SK-N-SH (cell line): ENCODE results near the gene PHYH.

Source experiments
- CTCF ChIP-seq: fragments of 200-600 bp; sonication (generic); IDR thresholded peaks from 2 replicates; pipeline ENCODE4 v1.6.1; 2017; ENCODE audit warnings: antibody characterized with exemption, mild to moderate bottlenecking, moderate library complexity
- EP300 ChIP-seq, 2 experiments: IDR thresholded peaks; 2 replicates each; pipeline versions ENCODE4 v1.4.0 to v1.6.1; 2012; ENCODE audit warnings: borderline replicate concordance in 1 of 2, low read depth in 1 of 2, low read length in 1 of 2
- GABPA ChIP-seq: IDR thresholded peaks from 2 replicates; pipeline ENCODE4 v1.4.0; 2012; ENCODE audit warnings: low read depth, mild to moderate bottlenecking
- JUND ChIP-seq: IDR thresholded peaks from 2 replicates; pipeline ENCODE4 v1.4.0; 2012
- MAX ChIP-seq: IDR thresholded peaks from 2 replicates; pipeline ENCODE4 v1.4.0; 2012; ENCODE audit warnings: low read depth
- PBX3 ChIP-seq: IDR thresholded peaks from 2 replicates; pipeline ENCODE4; 2012
- POLR2AphosphoS5 ChIP-seq: IDR thresholded peaks from 2 replicates; pipeline ENCODE4 v1.6.1; 2012; ENCODE audit warnings: low read depth, low read length
- RAD21 ChIP-seq: IDR thresholded peaks from 2 replicates; pipeline ENCODE4 v1.6.1; 2012; ENCODE audit warnings: mild to moderate bottlenecking, low read length
- RFX5 ChIP-seq: IDR thresholded peaks from 2 replicates; pipeline ENCODE4 v1.6.1; 2012; ENCODE audit warnings: mild to moderate bottlenecking, improper control_type of control experiment, low read length
- SIN3A ChIP-seq: IDR thresholded peaks from 2 replicates; pipeline ENCODE4 v1.6.1; 2012; ENCODE audit warnings: low read depth, mild to moderate bottlenecking, low read length, moderate library complexity, borderline replicate concordance
- TEAD4 ChIP-seq: IDR thresholded peaks from 2 replicates; pipeline ENCODE4 v1.4.0; 2012; ENCODE audit warnings: mild to moderate bottlenecking, borderline replicate concordance; ENCODE audit not compliant: insufficient read depth
- YY1 ChIP-seq: IDR thresholded peaks from 2 replicates; pipeline ENCODE4 v1.4.0; 2012; ENCODE audit warnings: low read depth, mild to moderate bottlenecking
- TF ChIP-seq, protein P1 (sequence below): fragments of 150-350 bp; IDR thresholded peaks from 2 replicates; pipeline ENCODE4 v1.6.1; 2016; ENCODE audit warnings: mild to moderate bottlenecking, low read depth, low read length
- TF ChIP-seq, protein P2 (sequence below): fragments of 150-350 bp; IDR thresholded peaks from 2 replicates; pipeline ENCODE4 v1.6.1; 2017; ENCODE audit warnings: antibody characterized with exemption, low read length, low read depth, borderline replicate concordance

DNA sequence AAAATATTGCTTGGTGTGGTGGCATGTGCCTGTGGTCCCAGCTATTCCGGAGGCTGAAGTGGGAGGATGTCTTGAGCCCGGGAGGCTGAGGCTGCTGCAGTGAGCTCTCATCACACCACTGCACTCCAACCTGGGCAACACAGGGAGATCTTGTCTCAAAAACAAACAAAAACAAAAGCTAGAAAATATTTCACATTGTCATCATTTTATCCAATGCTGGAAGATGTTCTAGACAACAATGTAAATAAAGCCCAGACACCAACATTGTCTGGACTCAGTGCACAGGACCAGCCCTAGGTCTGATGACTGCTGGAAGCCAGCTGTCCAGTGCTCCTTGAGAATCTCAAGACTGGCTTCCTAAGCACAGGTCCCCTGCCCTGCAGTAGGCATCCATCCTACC is 34.7 kb upstream of the PHYH start:
- TF ChIP-seq CTCF, result no peak
- no peak for TF ChIP-seq EP300 (IDR thresholded peaks at IDR 0.05; ENCODE audit: borderline replicate concordance in 1 of 2, low read depth in 1 of 2, low read length in 1 of 2)
- TF ChIP-seq JUND, result no peak
- no peak for TF ChIP-seq YY1
- TF ChIP-seq SIN3A, result no peak
- no peak for TF ChIP-seq PBX3
- TF ChIP-seq RFX5, result no peak
- TF ChIP-seq, protein P1, sequence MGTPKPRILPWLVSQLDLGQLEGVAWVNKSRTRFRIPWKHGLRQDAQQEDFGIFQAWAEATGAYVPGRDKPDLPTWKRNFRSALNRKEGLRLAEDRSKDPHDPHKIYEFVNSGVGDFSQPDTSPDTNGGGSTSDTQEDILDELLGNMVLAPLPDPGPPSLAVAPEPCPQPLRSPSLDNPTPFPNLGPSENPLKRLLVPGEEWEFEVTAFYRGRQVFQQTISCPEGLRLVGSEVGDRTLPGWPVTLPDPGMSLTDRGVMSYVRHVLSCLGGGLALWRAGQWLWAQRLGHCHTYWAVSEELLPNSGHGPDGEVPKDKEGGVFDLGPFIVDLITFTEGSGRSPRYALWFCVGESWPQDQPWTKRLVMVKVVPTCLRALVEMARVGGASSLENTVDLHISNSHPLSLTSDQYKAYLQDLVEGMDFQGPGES, result no peak
- no peak for TF ChIP-seq POLR2AphosphoS5
- TF ChIP-seq, protein P2, sequence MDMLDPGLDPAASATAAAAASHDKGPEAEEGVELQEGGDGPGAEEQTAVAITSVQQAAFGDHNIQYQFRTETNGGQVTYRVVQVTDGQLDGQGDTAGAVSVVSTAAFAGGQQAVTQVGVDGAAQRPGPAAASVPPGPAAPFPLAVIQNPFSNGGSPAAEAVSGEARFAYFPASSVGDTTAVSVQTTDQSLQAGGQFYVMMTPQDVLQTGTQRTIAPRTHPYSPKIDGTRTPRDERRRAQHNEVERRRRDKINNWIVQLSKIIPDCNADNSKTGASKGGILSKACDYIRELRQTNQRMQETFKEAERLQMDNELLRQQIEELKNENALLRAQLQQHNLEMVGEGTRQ, result no peak
- TF ChIP-seq GABPA, result no peak
- TF ChIP-seq TEAD4, result no peak
- TF ChIP-seq MAX, result no peak
- no peak for TF ChIP-seq RAD21
